ENCODE measurements around the gene VSIG2.

Gene VSIG2

GRCh38 chr11:124799348-124800225 is 47.5 kb upstream of the VSIG2 start:
- H3K4me2 ChIP-seq (ENCODE audit: low read length), result peak overlapping the region; percentile 71
- no peak overlapping the region for H3K27ac ChIP-seq (ENCODE audit: low read depth, low read length, poor library complexity, severe bottlenecking)
- peak overlapping the region; percentile 88 for H3K4me3 ChIP-seq (ENCODE audit: low read depth, low read length, poor library complexity, severe bottlenecking)
- H3K79me2 ChIP-seq (ENCODE audit: insufficient read depth, low read length), result no peaks in the 10 kb centered on the region
- H3K9me3 ChIP-seq (ENCODE audit: low read length), result no peaks in the 10 kb centered on the region
- peak overlapping the region; percentile 85 for H3K9ac ChIP-seq (ENCODE audit: low read length)
- H3K4me1 ChIP-seq (ENCODE audit: insufficient read depth, low read length, severe bottlenecking), result peaks cover 16% of the 10 kb centered on the region
- H2AFZ ChIP-seq (ENCODE audit: low read length), result no peak overlapping the region
- TF ChIP-seq CTCF (IDR thresholded peaks at IDR 0.05; ENCODE audit: low read length), result no peak
- no peak for TF ChIP-seq EZH2 (IDR thresholded peaks at IDR 0.05; ENCODE audit: borderline replicate concordance, low read length)
- H3K9me2 ChIP-seq (ENCODE audit: low read depth, low read length), result no peaks in the 10 kb centered on the region
- H3K27me3 ChIP-seq (ENCODE audit: insufficient read depth, low read length), result no peaks in the 10 kb centered on the region
- H3K36me3 ChIP-seq (ENCODE audit: insufficient read depth, low read length), result no peaks in the 10 kb centered on the region
- no peaks in the 10 kb centered on the region for H4K20me1 ChIP-seq (ENCODE audit: insufficient read depth, low read length)
- H3F3A ChIP-seq (ENCODE audit: insufficient read depth, low read length), result no peaks in the 10 kb centered on the region

GRCh38 chr11:124798991-124799347 is 46.9 kb upstream of the VSIG2 start:
- peak overlapping the region; percentile 71 for H3K4me2 ChIP-seq (ENCODE audit: low read length)
- H3K9ac ChIP-seq (ENCODE audit: low read length), result peak overlapping the region; percentile 85; the same call in 1 of the 2 replicates
- H3K9me3 ChIP-seq (ENCODE audit: low read length), result no peaks in the 10 kb centered on the region
- H3F3A ChIP-seq (ENCODE audit: insufficient read depth, low read length), result no peaks in the 10 kb centered on the region
- peaks cover 16% of the 10 kb centered on the region for H3K4me1 ChIP-seq (ENCODE audit: insufficient read depth, low read length, severe bottlenecking)
- H3K36me3 ChIP-seq (ENCODE audit: insufficient read depth, low read length), result no peaks in the 10 kb centered on the region
- H2AFZ ChIP-seq (ENCODE audit: low read length), result no peak overlapping the region
- TF ChIP-seq CTCF (IDR thresholded peaks at IDR 0.05; ENCODE audit: low read length), result no peak
- no peak for TF ChIP-seq EZH2 (IDR thresholded peaks at IDR 0.05; ENCODE audit: borderline replicate concordance, low read length)
- H3K4me3 ChIP-seq (ENCODE audit: low read depth, low read length, poor library complexity, severe bottlenecking), result peak overlapping the region; percentile 88
- no peak overlapping the region for H3K27ac ChIP-seq (ENCODE audit: low read depth, low read length, poor library complexity, severe bottlenecking)
- H3K27me3 ChIP-seq (ENCODE audit: insufficient read depth, low read length), result no peaks in the 10 kb centered on the region
- H4K20me1 ChIP-seq (ENCODE audit: insufficient read depth, low read length), result no peaks in the 10 kb centered on the region
- H3K9me2 ChIP-seq (ENCODE audit: low read depth, low read length), result no peaks in the 10 kb centered on the region
- H3K79me2 ChIP-seq (ENCODE audit: insufficient read depth, low read length), result no peaks in the 10 kb centered on the region

GRCh38 chr11:124796312-124796711 is 44.3 kb upstream of the VSIG2 start:
- Histone ChIP-seq H3K36me3 (ENCODE audit: insufficient read depth, low read length) (no peaks in the 10 kb centered on the region), H2AFZ (ENCODE audit: low read length) (no peak overlapping the region), H3K4me1 (ENCODE audit: insufficient read depth, low read length, severe bottlenecking) (peaks cover 15% of the 10 kb centered on the region), H4K20me1 (ENCODE audit: insufficient read depth, low read length) (0 out of 2 replicates have a peak, but pooled peaks cover 2% of the 10 kb centered on the region), H3K27ac (ENCODE audit: low read depth, low read length, poor library complexity, severe bottlenecking) (no peak overlapping the region), H3F3A (ENCODE audit: insufficient read depth, low read length) (no peaks in the 10 kb centered on the region), H3K4me3 (ENCODE audit: low read depth, low read length, poor library complexity, severe bottlenecking) (no peak overlapping the region), H3K9me3 (ENCODE audit: low read length) (no peaks in the 10 kb centered on the region), H3K9me2 (ENCODE audit: low read depth, low read length) (no peaks in the 10 kb centered on the region), H3K4me2 (ENCODE audit: low read length) (no peak overlapping the region), H3K79me2 (ENCODE audit: insufficient read depth, low read length) (no peaks in the 10 kb centered on the region), H3K27me3 (ENCODE audit: insufficient read depth, low read length) (no peaks in the 10 kb centered on the region), H3K9ac (ENCODE audit: low read length) (no peak overlapping the region)
- TF ChIP-seq EZH2 (IDR thresholded peaks at IDR 0.05; ENCODE audit: borderline replicate concordance, low read length), result no peak
- TF ChIP-seq CTCF (IDR thresholded peaks at IDR 0.05; ENCODE audit: low read length), result no peak
